PC-3 (cell line): ENCODE measurements around the gene PRR20G. TPM values are rescaled to one million over a fixed set of nuclear protein-coding genes. Genes with fewer than 3 reads are reported as not detected.

ENCODE experiments used
- ATAC-seq: fragments of 200-7000 bp; cut with Tn5 transposase; 2 replicates; pipeline ENCODE4 v1.9.1; 2020; ENCODE audit warnings: mild to moderate bottlenecking, moderate library complexity
- BruUV-seq: library from RNA; stranded (reverse); fragments of 400-500 nt; replicated peaks from 2 replicates; lab custom pipeline; 2021; lab: Mats Ljungman, UMichigan
- CTCF ChIA-PET: fragments of 300-600 bp; sonication (Branson Sonifier 250); formaldehyde crosslinking; loops from one replicate; lab custom pipeline; 2022; ENCODE audit warnings: antibody characterized with exemption; lab: Charles Lee
- POLR2A ChIA-PET: fragments of 300-600 bp; sonication (Branson Sonifier 250); formaldehyde crosslinking; loops from one replicate; lab custom pipeline; 2022; ENCODE audit warnings: antibody characterized with exemption; ENCODE audit not compliant: unreplicated experiment; lab: Charles Lee
- DNase-seq: peaks from one replicate; pipeline ENCODE4 v3.0.0-alpha.2; 2015
- H2AFZ ChIP-seq: fragments of 300-600 bp; sonication (generic); 2 replicates; pipeline ENCODE4 v1.6.0; 2016; ENCODE audit warnings: antibody characterized with exemption, low read length
- H3F3A ChIP-seq: fragments of 300-600 bp; sonication (generic); one replicate; pipeline ENCODE4 v1.6.0; 2017; ENCODE audit warnings: antibody characterized with exemption, low read length, control low read depth, mild to moderate bottlenecking; ENCODE audit not compliant: unreplicated experiment
- H3K27ac ChIP-seq: fragments of 300-600 bp; sonication (generic); 2 replicates; pipeline ENCODE4 v1.5.1; 2016; ENCODE audit warnings: mild to moderate bottlenecking, low read length
- H3K27me3 ChIP-seq: fragments of 300-600 bp; sonication (generic); 2 replicates; pipeline ENCODE4 v1.6.1; 2016; ENCODE audit warnings: low read length, mixed read lengths
- H3K36me3 ChIP-seq: fragments of 300-600 bp; sonication (generic); 2 replicates; pipeline ENCODE4 v1.6.1; 2016; ENCODE audit warnings: low read depth, mixed run types, low read length, mixed read lengths
- H3K4me1 ChIP-seq: fragments of 300-600 bp; sonication (generic); 2 replicates; pipeline ENCODE4 v1.5.1; 2016; ENCODE audit warnings: low read length; ENCODE audit not compliant: insufficient read depth
- H3K4me2 ChIP-seq: fragments of 300-600 bp; sonication (generic); 2 replicates; pipeline ENCODE4 v1.6.0; 2016; ENCODE audit warnings: low read length
- H3K4me3 ChIP-seq: fragments of 300-600 bp; sonication (generic); 2 replicates; pipeline ENCODE4 v1.5.1; 2016; ENCODE audit warnings: mild to moderate bottlenecking, low read length, mixed read lengths
- H3K79me2 ChIP-seq: fragments of 300-600 bp; sonication (generic); 2 replicates; pipeline ENCODE4 v1.6.1; 2017; ENCODE audit warnings: low read length, mixed read lengths
- H3K9ac ChIP-seq: fragments of 300-600 bp; sonication (generic); 2 replicates; pipeline ENCODE4 v1.6.0; 2016; ENCODE audit warnings: mild to moderate bottlenecking, low read length
- H3K9me2 ChIP-seq: fragments of 300-600 bp; sonication (generic); replicated peaks from 2 replicates; pipeline ENCODE4 v1.6.1; 2016; ENCODE audit warnings: mixed run types, low read length, mixed read lengths
- H3K9me3 ChIP-seq: fragments of 300-600 bp; sonication (generic); 2 replicates; pipeline ENCODE4 v1.6.1; 2016; ENCODE audit warnings: low read length, mixed read lengths
- H4K20me1 ChIP-seq: fragments of 300-600 bp; sonication (generic); 2 replicates; pipeline ENCODE4 v1.6.1; 2016; ENCODE audit warnings: low read length, mixed read lengths
- CTCF ChIP-seq: fragments of 300-600 bp; sonication (generic); conservative IDR thresholded peaks from 2 replicates; pipeline ENCODE4 v1.5.1; 2017; ENCODE audit warnings: antibody characterized with exemption, low read depth, mild to moderate bottlenecking, low read length
- EZH2 ChIP-seq: fragments of 300-600 bp; sonication (generic); IDR thresholded peaks from one replicate; pipeline ENCODE4 v1.6.1; 2017; ENCODE audit warnings: antibody characterized with exemption, mild to moderate bottlenecking, low read length; ENCODE audit not compliant: unreplicated experiment
- EZH2phosphoT487 ChIP-seq: fragments of 300-600 bp; sonication (generic); IDR thresholded peaks from 2 replicates; pipeline ENCODE4 v1.6.1; 2018; ENCODE audit warnings: mild to moderate bottlenecking, antibody characterized with exemption, low read length, borderline replicate concordance
- intact Hi-C: fragments of 100-400 bp; cut with micrococcal nuclease; formaldehyde crosslinking; loops from 2 replicates; pipeline ENCODE4 v1.9.0; 2023
- total RNA-seq: library from RNA; depleted of rRNA; stranded (reverse); fragments of >200 nt; gene quantifications from 2 replicates; pipeline ENCODE4 v1.2.3, GENCODE V29; 2014

PRR20G gene
- total RNA-seq, 1 experiment from 2014 or later, result not detected

- intact Hi-C loops, result no loop called here
- ATAC-seq, result no peak
Measured at GRCh38 chr3:127276396-127276795, 11.4 kb downstream of the PRR20G start.

GRCh38 chr3:127275287-127275781 is 12.5 kb downstream of the PRR20G start:
- DNase-seq, result peak; percentile 57
- Histone ChIP-seq H3F3A (no peaks in the 10 kb centered on the region), H3K27ac (peak overlapping the region; percentile 9; the same call in 1 of the 2 replicates), H3K79me2 (no peaks in the 10 kb centered on the region), H3K4me1 (no peaks in the 10 kb centered on the region), H2AFZ (no peak overlapping the region), H3K27me3 (no peaks in the 10 kb centered on the region), H3K4me3 (no peak overlapping the region), H3K9me2 (no peaks in the 10 kb centered on the region), H3K36me3 (no peaks in the 10 kb centered on the region), H3K9me3 (no peaks in the 10 kb centered on the region), H3K4me2 (peak overlapping the region; percentile 17; the same call in 1 of the 2 replicates), H4K20me1 (no peaks in the 10 kb centered on the region), H3K9ac (no peak overlapping the region)
- intact Hi-C loops, result no loop called here
- CTCF ChIA-PET, result no interaction called here
- TF ChIP-seq EZH2, result no peak
- no peak for TF ChIP-seq CTCF
- no peak for TF ChIP-seq EZH2phosphoT487
- POLR2A ChIA-PET, result no interaction called here
- BruUV-seq, result no TSS peak
- ATAC-seq, result no peak

More at GRCh38 chr3:127276396-127276795, 11.4 kb downstream of the PRR20G start:
- H4K20me1 ChIP-seq, result no peaks in the 10 kb centered on the region
- no peaks in the 10 kb centered on the region for H3K4me1 ChIP-seq
- H2AFZ ChIP-seq, result no peak overlapping the region
- H3K9me2 ChIP-seq, result no peaks in the 10 kb centered on the region
- TF ChIP-seq EZH2, result no peak
- TF ChIP-seq EZH2phosphoT487, result no peak
- TF ChIP-seq CTCF, result no peak
- H3K27me3 ChIP-seq, result no peaks in the 10 kb centered on the region
- no peaks in the 10 kb centered on the region for H3K36me3 ChIP-seq
- H3K27ac ChIP-seq, result no peak overlapping the region
- H3K4me3 ChIP-seq, result no peak overlapping the region
- no peaks in the 10 kb centered on the region for H3K79me2 ChIP-seq
- no peaks in the 10 kb centered on the region for H3K9me3 ChIP-seq
- H3F3A ChIP-seq, result no peaks in the 10 kb centered on the region
- DNase-seq, result no peak
- CTCF ChIA-PET, result no interaction called here
- BruUV-seq, result no TSS peak
- POLR2A ChIA-PET, result no interaction called here
- H3K9ac ChIP-seq, result no peak overlapping the region
- H3K4me2 ChIP-seq, result no peak overlapping the region

GRCh38 chr3:127274200-127274760 is 13.6 kb downstream of the PRR20G start:
- Histone ChIP-seq H3K9ac (no peak overlapping the region), H3K9me3 (no peaks in the 10 kb centered on the region), H3K4me2 (no peak overlapping the region), H3F3A (no peaks in the 10 kb centered on the region), H3K9me2 (no peaks in the 10 kb centered on the region), H3K4me1 (no peaks in the 10 kb centered on the region), H3K36me3 (no peaks in the 10 kb centered on the region), H3K79me2 (no peaks in the 10 kb centered on the region), H3K27ac (no peak overlapping the region), H3K4me3 (no peak overlapping the region), H2AFZ (no peak overlapping the region), H4K20me1 (no peaks in the 10 kb centered on the region), H3K27me3 (no peaks in the 10 kb centered on the region)
- intact Hi-C loops, result no loop called here
- POLR2A ChIA-PET, result no interaction called here
- CTCF ChIA-PET, result no interaction called here
- no TSS peak for BruUV-seq
- DNase-seq (no peak), ATAC-seq (no peak)
- TF ChIP-seq EZH2phosphoT487, result no peak
- TF ChIP-seq EZH2, result no peak
- no peak for TF ChIP-seq CTCF
